GF-D8 (cell line): ENCODE results near the gene ENO1.

Experiments used
- DNase-seq: peaks from one replicate; lab custom pipeline; 2025; lab: John Stamatoyannopoulos, UW

ENO1 gene

DNA sequence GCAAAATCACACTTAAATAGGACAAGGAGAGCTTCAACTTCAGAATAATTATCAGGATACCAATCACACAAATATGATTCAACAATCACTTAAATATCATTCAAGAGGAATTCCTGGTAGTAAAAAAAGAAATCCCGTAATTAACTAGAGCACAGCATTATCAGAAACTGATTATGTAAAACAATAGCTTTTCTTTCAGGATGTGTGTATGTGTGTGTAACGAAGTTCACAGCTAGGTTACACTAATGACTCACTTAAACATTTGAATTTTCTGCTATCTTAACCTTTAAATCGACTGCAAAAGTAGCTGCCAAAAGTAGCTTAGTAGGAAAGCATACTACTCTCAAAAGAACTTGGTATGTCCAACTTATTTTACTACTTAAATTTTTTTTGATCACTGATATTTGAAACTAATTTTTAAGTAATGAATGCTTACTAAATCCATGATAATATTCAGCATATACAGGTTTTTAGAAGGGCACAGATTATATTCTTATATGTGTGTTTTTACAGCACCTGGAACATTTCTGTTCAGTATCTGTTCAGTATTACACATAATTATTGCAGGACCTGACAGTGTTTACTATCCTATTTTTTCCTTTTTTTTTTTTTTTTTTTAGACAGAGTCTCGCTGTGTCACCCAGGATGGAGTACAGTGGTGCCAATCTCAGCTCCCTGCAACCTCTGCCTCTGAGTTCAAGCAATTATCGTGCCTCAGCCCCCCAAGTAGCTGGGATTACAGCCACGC, 65.3 kb downstream of the ENO1 start:
- DNase-seq, result no peak

DNA sequence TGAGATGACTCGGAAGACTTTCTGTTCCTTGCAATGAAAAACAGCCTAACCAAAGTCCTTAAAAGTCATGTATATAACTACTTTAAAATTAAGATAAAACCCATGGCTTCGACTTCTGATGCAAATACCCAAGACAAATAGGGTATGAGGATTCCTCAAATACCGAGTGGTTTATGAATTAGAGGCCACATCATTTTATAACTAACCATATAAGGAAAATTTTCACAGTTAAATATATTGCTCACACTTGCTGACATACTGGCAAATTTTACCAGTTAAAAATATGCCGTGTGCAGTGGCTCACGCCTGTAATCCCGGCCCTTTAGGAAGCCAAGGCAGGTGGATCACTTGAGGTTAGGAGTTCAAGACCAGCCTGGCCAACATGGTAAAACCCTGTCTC, 66.4 kb downstream of the ENO1 start:
- DNase-seq, result no peak
